Stimulated activated memory B cell treated with anti-CD40 and anti-IgM and Interleukin-4, amounts not matched to agents 10 μg/mL and 1 μg/mL and 100 μg/mL, for 72 hours (primary cell): ENCODE data around the gene BMPR1B.

ENCODE experiments used
- ATAC-seq: fragments of 150-1000 bp; cut with Tn5 transposase; 2 replicates; pipeline ENCODE4 v1.10.0; 2021
- H3K27ac Mint-ChIP-seq: one replicate; pipeline ENCODE4 v1.8.0; 2022; ENCODE audit warnings: mild to moderate bottlenecking, mixed read lengths
- H3K27me3 Mint-ChIP-seq: one replicate; pipeline ENCODE4 v1.8.0; 2022; ENCODE audit warnings: mixed read lengths
- H3K36me3 Mint-ChIP-seq: one replicate; pipeline ENCODE4 v1.8.0; 2022; ENCODE audit warnings: mixed read lengths
- H3K4me1 Mint-ChIP-seq: one replicate; pipeline ENCODE4 v1.8.0; 2022; ENCODE audit warnings: mixed read lengths
- H3K4me3 Mint-ChIP-seq: one replicate; pipeline ENCODE4 v1.8.0; 2022; ENCODE audit warnings: mild to moderate bottlenecking, moderate library complexity, mixed read lengths
- H3K9me3 Mint-ChIP-seq: one replicate; pipeline ENCODE4 v1.8.0; 2022; ENCODE audit warnings: mixed read lengths

The BMPR1B gene

DNA sequence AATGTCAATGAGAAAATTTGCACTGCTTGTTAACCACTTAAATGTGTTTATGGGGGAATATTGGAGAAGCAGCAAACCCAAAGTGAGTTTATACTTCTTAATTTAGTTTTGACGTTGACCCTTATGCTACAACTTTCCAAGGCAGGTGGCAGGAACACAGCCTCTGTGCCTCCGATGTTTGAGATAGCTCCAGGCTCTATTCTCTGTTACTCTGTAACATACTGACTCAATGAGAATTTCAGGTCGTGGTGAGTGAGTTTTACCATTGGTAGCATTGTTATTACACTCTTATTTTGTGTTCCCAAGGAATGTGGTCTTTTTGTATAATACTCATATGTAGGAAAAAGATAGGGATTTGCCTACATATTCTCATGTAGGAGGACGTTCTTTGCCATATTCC is 210.7 kb downstream of the BMPR1B start:
- no peaks in the 10 kb centered on the region for H3K27me3 Mint-ChIP-seq
- ATAC-seq = no peak
- H3K9me3 Mint-ChIP-seq = no peaks in the 10 kb centered on the region
- H3K36me3 Mint-ChIP-seq = no peaks in the 10 kb centered on the region
- H3K4me3 Mint-ChIP-seq = no peak overlapping the region
- H3K27ac Mint-ChIP-seq = no peak overlapping the region
- H3K4me1 Mint-ChIP-seq = no peaks in the 10 kb centered on the region

DNA sequence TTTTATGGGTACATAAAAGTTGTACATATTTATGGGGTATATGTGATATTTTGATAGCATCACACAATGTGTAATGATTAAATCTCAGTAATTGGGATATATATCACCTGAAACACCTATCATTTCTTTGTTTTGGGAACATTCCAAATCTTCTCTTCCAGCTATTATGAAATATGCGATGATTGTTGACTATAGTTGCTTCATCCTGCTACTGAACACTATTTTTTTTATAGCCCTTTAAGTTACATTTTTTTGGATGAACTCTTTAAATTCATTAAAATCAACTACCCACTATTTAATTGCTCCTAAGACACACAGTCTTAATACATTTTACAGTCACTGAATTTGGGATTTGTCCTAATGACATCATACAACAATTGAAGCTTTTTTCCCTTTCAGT is 212.9 kb downstream of the BMPR1B start:
- ATAC-seq = no peak
- no peaks in the 10 kb centered on the region for H3K9me3 Mint-ChIP-seq
- H3K36me3 Mint-ChIP-seq = no peaks in the 10 kb centered on the region
- no peaks in the 10 kb centered on the region for H3K4me1 Mint-ChIP-seq
- no peak overlapping the region for H3K27ac Mint-ChIP-seq
- H3K4me3 Mint-ChIP-seq = no peak overlapping the region
- no peaks in the 10 kb centered on the region for H3K27me3 Mint-ChIP-seq

- H3K36me3 Mint-ChIP-seq = no peaks in the 10 kb centered on the region
- H3K27ac Mint-ChIP-seq = no peak overlapping the region
- no peak for ATAC-seq
These were observed 217.0 kb downstream of the BMPR1B start for GRCh38 chr4:94974773-94975172.

DNA sequence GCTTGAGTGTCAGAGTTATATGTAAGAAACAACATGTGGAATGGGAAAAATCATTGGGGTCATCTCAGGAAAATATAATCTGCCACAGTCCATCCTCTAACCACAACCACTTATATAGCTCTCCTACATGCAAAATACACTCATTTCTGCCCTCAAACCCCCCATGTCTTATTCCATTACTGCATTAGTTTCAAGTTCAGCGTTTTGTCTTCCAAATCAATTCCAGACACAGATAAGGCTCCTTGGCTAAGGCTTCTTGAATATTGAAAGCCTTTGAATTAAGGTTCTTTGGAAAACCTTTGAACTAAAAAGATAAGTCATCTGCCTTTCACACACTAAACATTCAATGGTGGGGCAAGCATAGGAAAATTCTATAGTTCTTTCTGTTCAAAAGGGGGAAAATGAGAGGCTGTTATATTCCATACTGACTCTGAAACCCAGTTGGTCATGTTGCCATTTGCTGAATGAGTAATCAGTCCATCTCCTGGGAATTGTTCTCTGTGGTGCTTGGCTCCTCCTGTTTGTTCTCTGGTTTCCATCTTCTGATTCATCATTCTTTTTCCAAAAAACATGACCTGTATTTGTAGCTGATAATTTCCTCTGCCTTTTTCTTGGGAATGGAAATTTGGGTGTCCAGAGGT is 218.7 kb downstream of the BMPR1B start:
- no peak overlapping the region for H3K27ac Mint-ChIP-seq

More at GRCh38 chr4:94974773-94975172, 217.0 kb downstream of the BMPR1B start:
- peaks cover 10% of the 10 kb centered on the region for H3K9me3 Mint-ChIP-seq
- H3K4me1 Mint-ChIP-seq = no peaks in the 10 kb centered on the region
- H3K4me3 Mint-ChIP-seq = no peak overlapping the region
- no peaks in the 10 kb centered on the region for H3K27me3 Mint-ChIP-seq

DNA sequence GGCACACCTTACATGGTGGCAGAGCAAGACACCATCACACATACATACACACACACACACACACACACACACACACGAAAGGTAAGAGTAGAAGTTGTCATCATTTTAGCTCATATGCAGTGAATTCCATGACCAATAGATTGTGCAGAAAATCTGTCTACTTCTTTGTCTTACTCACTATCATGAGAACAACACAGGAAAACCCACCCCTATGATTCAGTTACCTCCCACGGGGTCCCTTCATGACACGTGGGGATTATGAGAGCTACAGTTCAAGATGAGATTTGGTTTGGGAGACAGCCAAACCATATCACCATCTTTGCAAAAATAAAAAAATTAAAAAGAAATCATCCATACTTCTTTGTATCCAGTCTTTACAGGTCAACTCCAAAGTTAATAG is 221.1 kb downstream of the BMPR1B start:
- no peak overlapping the region for H3K27ac Mint-ChIP-seq
- H3K4me3 Mint-ChIP-seq = no peak overlapping the region
- peaks cover 10% of the 10 kb centered on the region for H3K9me3 Mint-ChIP-seq
- no peaks in the 10 kb centered on the region for H3K36me3 Mint-ChIP-seq
- no peak for ATAC-seq
- H3K27me3 Mint-ChIP-seq = no peaks in the 10 kb centered on the region
- no peaks in the 10 kb centered on the region for H3K4me1 Mint-ChIP-seq

More for the DNA sequence above, 218.7 kb downstream of the BMPR1B start:
- no peaks in the 10 kb centered on the region for H3K27me3 Mint-ChIP-seq
- H3K4me3 Mint-ChIP-seq = no peak overlapping the region
- no peaks in the 10 kb centered on the region for H3K4me1 Mint-ChIP-seq
- ATAC-seq = no peak
- H3K36me3 Mint-ChIP-seq = no peaks in the 10 kb centered on the region
- H3K9me3 Mint-ChIP-seq = peaks cover 10% of the 10 kb centered on the region

DNA sequence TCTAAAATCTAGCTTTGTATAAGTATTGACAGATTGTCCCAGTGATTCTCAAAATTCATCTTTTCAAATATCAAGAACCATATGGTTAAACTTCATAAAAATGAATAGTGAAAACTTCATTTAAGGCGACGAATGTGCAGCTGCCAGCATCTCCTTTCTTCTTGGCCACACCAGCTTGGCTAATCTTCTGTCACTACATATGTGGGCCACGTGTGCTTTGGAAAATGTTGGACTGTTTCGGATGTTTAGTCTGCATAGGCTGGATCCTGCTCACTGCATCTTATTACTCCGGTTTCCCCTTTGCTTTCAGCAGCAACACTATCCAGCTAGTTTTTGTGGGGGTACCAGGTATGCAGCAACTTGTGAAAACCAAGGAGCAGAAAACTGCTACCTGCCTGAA is 221.9 kb downstream of the BMPR1B start:
- no peak for ATAC-seq
- no peak overlapping the region for H3K27ac Mint-ChIP-seq
- H3K36me3 Mint-ChIP-seq = no peaks in the 10 kb centered on the region
- H3K9me3 Mint-ChIP-seq = peaks cover 10% of the 10 kb centered on the region
- no peaks in the 10 kb centered on the region for H3K4me1 Mint-ChIP-seq
- no peak overlapping the region for H3K4me3 Mint-ChIP-seq
- no peaks in the 10 kb centered on the region for H3K27me3 Mint-ChIP-seq

GRCh38 chr4:94995684-94996394 is 238.1 kb downstream of the BMPR1B start:
- Mint-ChIP-seq H3K9me3 (peaks cover 3% of the 10 kb centered on the region), H3K4me1 (no peaks in the 10 kb centered on the region), H3K36me3 (no peaks in the 10 kb centered on the region), H3K27me3 (no peaks in the 10 kb centered on the region), H3K27ac (no peak overlapping the region), H3K4me3 (no peak overlapping the region)
- ATAC-seq = peak; percentile 38

- H3K9me3 Mint-ChIP-seq = no peaks in the 10 kb centered on the region
- no peaks in the 10 kb centered on the region for H3K27me3 Mint-ChIP-seq
- ATAC-seq = no peak
- no peak overlapping the region for H3K27ac Mint-ChIP-seq
- H3K4me3 Mint-ChIP-seq = no peak overlapping the region
- H3K36me3 Mint-ChIP-seq = no peaks in the 10 kb centered on the region
- H3K4me1 Mint-ChIP-seq = no peaks in the 10 kb centered on the region
These were observed 242.4 kb downstream of the BMPR1B start for GRCh38 chr4:95000076-95000648.

DNA sequence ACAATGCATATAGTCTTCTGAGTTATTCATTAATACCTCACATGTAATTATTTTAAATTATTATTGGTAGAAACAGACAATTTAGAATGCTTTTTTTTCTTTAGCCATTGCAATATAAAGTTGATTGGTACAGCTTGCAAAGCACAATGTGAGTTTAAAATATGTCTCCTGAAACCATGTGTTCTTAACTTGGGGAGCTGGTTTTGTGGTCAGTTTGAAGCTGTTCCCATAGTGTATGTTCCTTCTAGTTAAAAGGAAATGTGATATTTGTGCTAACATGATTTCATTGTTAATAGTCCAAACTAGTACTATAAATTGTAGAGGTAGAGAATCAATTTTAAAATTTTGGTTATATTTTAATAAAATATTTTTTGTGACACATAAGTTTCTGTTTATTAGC is 247.2 kb downstream of the BMPR1B start:
- H3K27ac Mint-ChIP-seq = no peak overlapping the region
- H3K36me3 Mint-ChIP-seq = no peaks in the 10 kb centered on the region
- ATAC-seq = no peak
- H3K4me3 Mint-ChIP-seq = no peak overlapping the region
- H3K27me3 Mint-ChIP-seq = no peaks in the 10 kb centered on the region
- no peaks in the 10 kb centered on the region for H3K9me3 Mint-ChIP-seq
- no peaks in the 10 kb centered on the region for H3K4me1 Mint-ChIP-seq

DNA sequence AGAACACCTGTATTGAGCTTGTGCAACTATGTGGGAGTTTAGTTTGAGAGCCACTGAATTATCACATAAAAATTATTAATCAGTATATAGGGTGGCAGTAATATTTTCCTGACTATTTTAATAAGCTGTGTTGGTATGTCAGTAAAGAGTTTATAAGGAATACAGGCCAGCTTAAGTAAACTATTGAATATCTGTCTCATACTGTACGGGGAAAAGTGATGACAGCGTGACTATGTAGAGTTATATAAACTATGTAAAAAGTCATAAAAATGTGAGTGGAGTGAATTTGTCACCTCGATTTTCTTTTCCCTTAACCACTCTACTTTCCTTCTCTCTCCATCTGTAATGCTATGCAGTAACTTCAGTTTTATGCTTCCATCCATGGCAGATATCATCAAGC is 250.2 kb downstream of the BMPR1B start:
- H3K9me3 Mint-ChIP-seq = no peaks in the 10 kb centered on the region
- no peaks in the 10 kb centered on the region for H3K27me3 Mint-ChIP-seq
- ATAC-seq = no peak
- no peak overlapping the region for H3K27ac Mint-ChIP-seq
- H3K36me3 Mint-ChIP-seq = no peaks in the 10 kb centered on the region
- H3K4me1 Mint-ChIP-seq = no peaks in the 10 kb centered on the region
- H3K4me3 Mint-ChIP-seq = no peak overlapping the region

GRCh38 chr4:95013236-95013635 is 255.5 kb downstream of the BMPR1B start:
- H3K27ac Mint-ChIP-seq = no peak overlapping the region
- no peaks in the 10 kb centered on the region for H3K9me3 Mint-ChIP-seq
- no peaks in the 10 kb centered on the region for H3K4me1 Mint-ChIP-seq
- H3K27me3 Mint-ChIP-seq = no peaks in the 10 kb centered on the region
- H3K36me3 Mint-ChIP-seq = no peaks in the 10 kb centered on the region
- ATAC-seq = no peak
- no peak overlapping the region for H3K4me3 Mint-ChIP-seq

DNA sequence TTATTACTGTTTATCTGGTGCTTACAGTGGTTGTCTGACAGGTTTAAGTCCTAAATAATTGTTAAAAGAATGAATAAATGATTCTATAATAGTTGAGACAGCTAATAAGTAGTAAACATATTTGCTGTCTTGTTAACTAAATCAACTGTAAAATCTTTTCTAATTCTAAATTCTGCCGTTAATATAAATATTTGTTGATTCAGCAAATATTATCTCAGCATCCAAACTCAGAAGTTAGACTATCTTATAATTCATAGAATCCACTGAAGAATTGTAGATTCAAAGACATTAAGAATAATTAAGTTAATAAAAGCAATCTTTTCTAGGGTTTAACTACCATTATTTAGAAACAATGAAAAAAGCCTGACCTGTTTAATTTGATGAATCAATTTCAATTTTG is 256.3 kb downstream of the BMPR1B start:
- Mint-ChIP-seq H3K27ac (no peak overlapping the region), H3K27me3 (no peaks in the 10 kb centered on the region), H3K4me1 (no peaks in the 10 kb centered on the region), H3K9me3 (no peaks in the 10 kb centered on the region), H3K4me3 (no peak overlapping the region), H3K36me3 (no peaks in the 10 kb centered on the region)
- no peak for ATAC-seq

GRCh38 chr4:95017305-95018064 is 259.7 kb downstream of the BMPR1B start:
- H3K36me3 Mint-ChIP-seq = no peaks in the 10 kb centered on the region
- no peaks in the 10 kb centered on the region for H3K9me3 Mint-ChIP-seq
- ATAC-seq = no peak
- H3K4me3 Mint-ChIP-seq = no peak overlapping the region
- H3K4me1 Mint-ChIP-seq = no peaks in the 10 kb centered on the region
- H3K27ac Mint-ChIP-seq = no peak overlapping the region
- H3K27me3 Mint-ChIP-seq = no peaks in the 10 kb centered on the region

- no peaks in the 10 kb centered on the region for H3K36me3 Mint-ChIP-seq
- no peaks in the 10 kb centered on the region for H3K9me3 Mint-ChIP-seq
- ATAC-seq = no peak
- no peak overlapping the region for H3K4me3 Mint-ChIP-seq
- no peaks in the 10 kb centered on the region for H3K27me3 Mint-ChIP-seq
- no peak overlapping the region for H3K27ac Mint-ChIP-seq
- H3K4me1 Mint-ChIP-seq = no peaks in the 10 kb centered on the region
These were observed 261.0 kb downstream of the BMPR1B start for GRCh38 chr4:95018785-95019184.

DNA sequence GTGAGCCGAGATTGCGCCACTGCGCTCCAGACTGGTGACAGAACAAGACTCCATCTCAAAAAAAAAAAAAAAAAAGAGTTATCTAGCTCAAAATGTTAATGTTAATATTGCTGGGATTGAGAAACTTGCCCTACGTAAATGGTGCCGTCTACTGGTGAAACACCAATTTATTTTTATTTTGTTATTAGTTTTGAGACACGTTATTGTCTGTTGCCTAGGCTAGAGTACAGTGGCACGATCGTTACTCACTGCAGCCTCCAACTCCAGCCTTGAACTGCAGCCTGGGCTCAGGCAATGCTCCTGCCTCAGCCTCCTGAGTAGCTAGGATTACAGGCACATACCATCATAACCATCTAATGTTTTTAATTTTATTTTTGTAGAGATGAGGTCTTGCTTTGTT is 262.8 kb downstream of the BMPR1B start:
- Mint-ChIP-seq H3K27ac (no peak overlapping the region), H3K4me1 (no peaks in the 10 kb centered on the region), H3K9me3 (peaks cover 3% of the 10 kb centered on the region), H3K27me3 (no peaks in the 10 kb centered on the region), H3K36me3 (no peaks in the 10 kb centered on the region), H3K4me3 (no peak overlapping the region)
- no peak for ATAC-seq
